NCI-H2196 treated with DMSO at 0.1 percent for 48 hours (cell line): Measurements from ENCODE around the gene PNPLA7.
"Not testable (repeated sequence)": the region's sequence is repeated elsewhere in the genome, so short reads cannot be mapped to it uniquely, and the experiment has no call there.

Source experiments
- DNase-seq: peaks from one replicate; lab custom pipeline; 2025; ENCODE audit not compliant: unreplicated experiment; lab: John Stamatoyannopoulos, UW

PNPLA7 gene

DNA sequence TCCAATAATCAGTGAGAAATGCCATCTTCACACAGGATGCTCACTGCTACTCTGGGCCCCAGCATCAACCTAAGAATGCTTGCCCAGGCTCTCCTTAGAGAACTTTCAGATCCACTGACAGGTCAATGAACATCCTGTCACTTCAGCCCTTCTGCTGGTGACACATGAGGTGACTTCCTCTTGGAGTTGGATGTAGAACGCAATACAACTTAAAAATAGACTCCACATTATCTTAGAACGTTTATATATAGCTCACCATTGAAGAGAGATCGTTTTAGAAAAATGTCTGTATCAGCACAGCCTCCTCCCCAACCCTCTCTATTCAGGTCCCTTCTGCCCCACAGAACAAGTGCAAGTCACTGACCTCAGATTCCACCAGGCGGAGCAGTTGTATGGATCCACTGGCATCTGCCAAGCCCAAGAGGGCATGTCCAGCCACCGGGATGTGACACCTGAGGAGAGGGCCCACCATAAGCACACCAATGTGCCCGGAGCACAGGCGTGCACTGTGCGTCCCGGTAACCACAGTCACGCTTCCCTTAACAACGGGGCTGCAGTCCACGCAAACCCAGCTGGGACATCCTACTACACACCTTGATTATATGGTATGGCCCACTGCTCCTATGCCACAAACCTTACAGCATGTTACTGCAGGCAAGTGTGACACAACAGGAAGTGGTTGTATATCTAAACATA lies 25.7 kb upstream of the PNPLA7 start:
- DNase-seq = no peak

DNA sequence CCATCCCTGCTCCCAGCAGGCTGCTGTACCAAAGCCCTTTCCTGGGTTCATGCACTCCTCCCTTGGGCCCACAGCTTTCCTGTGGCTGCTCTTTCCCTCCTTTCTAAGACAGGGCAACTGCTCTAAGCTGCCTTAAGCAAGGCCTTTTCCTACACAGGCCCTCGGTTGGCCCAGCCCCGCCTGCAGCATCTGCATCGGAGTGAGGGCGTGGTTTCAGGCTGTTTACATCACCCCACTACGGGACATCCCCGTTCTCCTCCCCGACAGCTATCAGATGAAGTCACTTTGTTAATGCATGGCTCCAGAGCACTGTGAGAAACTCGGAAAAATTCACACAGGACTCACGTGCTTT lies 25.1 kb upstream of the PNPLA7 start:
- no peak for DNase-seq

DNA sequence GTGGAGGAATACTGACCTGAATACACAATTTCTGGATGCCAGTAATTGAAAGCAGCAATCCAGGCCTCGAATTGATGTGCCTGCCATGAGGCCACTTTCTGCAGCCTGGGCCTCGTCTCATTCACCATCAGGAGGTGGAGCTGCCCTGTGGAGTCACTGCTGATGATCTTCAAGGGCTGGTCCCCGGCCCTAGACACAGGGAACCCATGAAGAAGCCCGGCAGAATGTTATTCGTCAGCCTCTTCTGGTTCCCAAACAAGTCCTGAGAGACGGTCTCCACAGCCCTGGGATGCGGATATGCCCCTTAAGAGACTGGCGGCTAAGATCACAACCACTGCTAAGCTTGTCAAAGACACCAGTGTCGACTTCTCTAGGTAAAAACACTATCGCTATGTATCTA lies 24.0 kb upstream of the PNPLA7 start:
- DNase-seq = no peak

DNA sequence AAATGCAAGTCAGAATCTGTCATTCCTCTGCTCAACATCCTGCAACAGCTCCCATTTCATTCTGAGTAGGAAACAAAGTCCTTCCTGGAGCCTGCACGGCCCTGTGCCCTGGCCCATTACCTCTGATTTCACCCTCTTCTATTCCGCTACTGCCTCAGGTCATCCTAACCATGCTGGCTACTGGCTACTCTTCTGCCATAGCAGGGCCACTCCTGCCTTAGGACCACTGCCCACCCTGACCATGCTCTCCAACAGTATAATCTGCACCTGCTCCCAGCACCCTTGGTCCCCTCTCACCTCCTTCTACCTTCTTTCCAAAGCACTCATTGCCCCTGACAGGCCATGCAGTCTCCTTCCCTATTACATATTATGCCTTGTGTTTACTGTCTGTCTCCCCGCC lies 20.4 kb upstream of the PNPLA7 start:
- no peak for DNase-seq

DNA sequence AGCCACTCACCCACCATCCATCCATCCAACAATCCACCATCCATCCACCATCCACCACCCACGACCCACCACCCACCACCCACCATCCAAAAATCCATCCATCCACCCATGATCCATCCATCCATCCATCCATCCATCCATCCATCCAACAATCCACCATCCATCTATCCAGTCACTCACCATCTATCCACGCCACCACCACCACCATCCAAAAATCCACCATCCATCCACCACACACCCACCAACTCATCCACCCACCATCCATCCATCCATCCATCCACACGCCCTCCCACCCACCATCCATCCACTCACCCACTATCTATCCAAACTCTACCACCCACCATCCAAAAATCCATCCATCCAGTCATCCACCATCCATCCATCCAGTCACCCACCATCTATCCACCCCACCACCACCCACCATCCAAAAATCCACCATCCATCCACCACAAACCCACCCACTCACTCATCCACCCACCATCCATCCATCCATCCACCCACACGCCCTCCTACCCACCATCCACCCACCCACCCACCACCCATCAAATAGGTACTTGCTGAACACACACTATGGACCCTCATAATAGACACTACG lies 19.5 kb upstream of the PNPLA7 start:
- DNase-seq = no peak

DNA sequence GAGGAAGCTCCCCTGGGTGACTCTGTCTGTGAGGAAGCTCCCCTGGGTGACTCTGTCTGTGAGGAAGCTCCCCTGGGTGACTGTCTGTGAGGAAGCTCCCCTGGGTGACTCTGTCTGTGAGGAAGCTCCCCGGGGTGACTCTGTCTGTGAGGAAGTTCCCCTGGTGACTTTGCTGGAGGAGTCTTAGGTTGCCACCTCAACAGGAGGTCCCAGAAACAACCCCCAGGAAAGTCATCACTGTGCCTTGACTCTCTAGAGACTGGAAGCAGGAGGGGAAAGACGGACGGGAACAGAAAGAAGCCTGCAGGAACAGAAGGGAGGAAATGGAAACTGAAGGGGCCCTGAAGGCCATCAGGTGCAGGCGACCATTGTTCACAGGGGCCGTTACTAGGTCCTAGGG lies 18.2 kb upstream of the PNPLA7 start:
- DNase-seq = not testable (repeated sequence)

DNA sequence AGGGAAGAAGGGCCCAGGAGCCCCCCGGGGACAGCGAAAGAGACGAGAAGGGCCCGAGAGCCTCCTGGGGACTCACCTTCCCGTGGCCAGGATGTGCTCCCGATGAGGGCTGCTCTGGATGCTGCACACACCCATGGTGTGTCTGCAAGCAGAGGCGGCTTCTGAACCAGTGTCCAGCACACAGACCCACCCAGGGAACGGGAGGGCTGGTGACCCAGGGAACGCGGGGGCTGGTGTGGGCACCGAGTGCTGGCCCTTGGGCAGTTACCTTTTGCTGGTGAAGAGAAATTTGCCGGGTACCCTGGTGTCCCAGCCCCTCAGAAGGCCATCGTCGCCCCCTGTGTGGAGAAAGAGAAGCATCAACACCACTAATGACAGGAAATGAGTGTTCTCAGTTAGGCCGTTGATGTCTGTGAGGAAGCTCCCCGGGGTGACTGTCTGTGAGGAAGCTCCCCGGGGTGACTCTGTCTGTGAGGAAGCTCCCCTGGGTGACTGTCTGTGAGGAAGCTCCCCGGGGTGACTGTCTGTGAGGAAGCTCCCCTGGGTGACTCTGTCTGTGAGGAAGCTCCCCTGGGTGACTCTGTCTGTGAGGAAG lies 14.7 kb upstream of the PNPLA7 start:
- no peak for DNase-seq

DNA sequence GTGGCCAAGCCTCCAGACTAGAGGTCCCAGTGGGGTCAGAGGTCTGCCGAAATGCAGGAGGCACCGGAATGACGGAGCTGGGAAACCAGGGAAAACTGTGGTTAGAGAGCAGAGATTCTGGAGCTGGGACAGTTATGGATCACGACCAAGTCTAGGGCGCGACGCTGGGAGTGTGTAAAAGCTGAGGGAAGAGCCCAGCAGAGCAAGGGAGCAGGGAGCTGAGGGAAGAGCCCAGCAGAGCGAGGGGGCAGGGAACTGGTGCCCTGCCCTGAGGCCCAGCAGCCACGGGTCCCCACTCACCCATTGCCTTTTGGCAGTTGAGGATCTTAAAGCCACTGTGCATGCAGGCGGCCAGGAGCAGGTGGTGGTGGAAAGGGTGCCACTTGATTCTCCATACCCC lies 13.9 kb upstream of the PNPLA7 start:
- DNase-seq = no peak

DNA sequence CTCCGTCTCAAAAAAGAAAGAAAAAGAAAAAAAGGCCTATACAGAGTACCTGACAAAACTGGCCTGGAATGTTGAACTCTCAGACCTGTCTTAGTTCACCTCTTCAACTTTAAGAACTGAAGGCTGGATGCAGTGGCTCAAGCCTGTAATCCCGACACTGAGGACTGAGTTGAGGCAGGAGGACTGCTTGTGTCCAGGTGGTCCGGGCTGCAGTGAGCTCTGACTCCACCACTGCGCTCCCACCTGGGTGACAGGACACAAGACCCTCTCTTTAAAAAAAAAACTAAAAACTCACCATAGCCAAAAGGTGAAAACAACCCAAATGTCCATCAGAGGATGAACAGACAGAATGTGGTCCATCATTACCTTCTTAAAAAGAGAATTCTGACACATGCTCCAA lies 7.9 kb upstream of the PNPLA7 start:
- DNase-seq = no peak

DNA sequence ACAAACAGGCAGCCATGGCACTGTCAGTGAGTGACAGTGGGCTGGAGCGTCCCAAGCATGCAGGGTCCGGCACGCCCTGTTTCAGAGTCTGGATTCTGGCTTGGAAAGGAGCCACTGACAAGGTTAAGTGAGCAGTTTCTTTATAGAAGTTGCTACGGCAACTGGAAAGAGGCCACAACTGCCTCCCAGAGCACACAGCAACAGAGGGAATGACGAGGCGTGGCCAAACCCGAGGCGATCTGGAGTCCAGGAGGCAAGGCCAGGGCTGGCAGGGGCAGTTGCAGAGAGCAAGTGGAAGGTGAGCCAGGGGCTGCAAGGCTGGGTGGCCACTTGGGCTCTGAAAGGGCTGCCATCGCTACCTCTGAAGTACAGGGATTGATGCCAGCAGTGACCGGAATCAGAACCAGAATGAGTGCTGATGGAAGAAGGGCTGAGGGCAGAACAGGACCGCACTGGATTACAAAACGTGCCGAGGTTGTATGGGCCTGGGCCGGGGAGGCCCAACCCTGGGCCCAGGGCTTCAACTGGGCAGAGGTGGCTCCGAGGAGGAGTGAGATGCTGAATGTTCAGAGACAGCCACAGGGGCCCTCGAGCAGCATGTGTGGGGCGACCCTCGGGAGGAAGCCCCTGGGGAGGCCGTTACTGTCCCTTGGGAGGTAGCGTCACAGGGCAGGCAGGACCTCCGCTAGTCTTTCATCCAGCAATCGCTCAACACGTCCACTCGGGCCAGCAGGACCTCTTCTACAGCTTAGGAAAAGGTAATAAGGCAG lies 6.1 kb upstream of the PNPLA7 start:
- DNase-seq = no peak

DNA sequence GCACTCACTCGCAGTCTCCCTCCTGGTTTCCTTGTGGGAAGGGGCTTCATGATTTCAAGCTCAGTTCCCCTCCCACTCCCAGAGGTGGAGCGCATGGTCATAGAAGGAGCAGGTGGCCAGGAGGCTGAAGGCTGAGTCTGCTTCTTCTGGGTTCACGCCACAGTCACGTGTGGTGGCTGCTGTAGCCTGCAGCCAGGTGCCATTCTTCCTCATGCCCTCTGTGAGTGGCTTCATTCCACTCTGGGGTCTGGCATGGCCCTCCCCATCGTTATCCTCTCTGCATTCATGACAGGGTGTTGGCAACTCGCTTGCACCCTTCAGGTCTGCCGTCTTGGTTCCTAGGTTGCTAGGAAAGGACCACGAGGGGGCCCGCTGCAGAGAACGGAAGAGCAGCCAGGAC lies 5.0 kb upstream of the PNPLA7 start:
- DNase-seq = no peak

DNA sequence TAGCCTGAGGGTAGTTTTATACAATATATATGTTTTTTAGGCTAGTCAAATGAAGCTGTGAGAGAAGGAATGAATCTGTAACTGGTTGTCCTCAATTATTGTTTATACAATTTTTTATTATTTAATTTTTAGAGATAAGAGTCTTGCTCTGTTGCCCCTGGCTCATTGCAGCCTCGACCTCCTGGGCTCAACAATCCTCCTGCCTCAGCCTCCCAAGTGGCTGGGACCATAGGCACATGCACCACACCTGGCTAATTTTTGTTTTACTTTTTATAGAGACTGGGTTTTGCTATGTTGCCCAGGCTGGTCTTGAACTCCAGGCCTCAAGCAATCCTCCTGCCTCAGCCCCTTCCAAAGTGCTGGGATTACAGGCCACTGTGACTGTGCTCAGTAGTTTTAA lies 4.1 kb upstream of the PNPLA7 start:
- no peak for DNase-seq

DNA sequence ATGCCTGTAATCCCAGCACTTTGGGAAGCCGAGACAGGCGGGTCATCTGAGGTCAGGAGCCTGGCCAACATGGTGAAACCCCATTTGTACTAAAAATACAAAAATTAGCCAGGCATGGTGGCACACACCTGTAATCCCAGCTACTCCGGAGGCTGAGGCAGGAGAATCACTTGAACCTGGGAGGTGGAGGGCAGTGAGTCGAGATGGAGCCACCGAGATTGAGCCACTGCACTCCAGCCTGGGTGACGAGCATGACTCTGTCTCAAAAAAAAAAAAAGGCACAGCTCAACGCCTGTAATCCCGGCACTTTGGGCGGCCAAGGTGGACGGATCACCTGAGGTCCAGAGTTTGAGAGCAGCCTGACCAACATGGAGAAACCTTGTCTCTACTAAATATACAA lies 3.5 kb upstream of the PNPLA7 start:
- DNase-seq = not testable (repeated sequence)

DNA sequence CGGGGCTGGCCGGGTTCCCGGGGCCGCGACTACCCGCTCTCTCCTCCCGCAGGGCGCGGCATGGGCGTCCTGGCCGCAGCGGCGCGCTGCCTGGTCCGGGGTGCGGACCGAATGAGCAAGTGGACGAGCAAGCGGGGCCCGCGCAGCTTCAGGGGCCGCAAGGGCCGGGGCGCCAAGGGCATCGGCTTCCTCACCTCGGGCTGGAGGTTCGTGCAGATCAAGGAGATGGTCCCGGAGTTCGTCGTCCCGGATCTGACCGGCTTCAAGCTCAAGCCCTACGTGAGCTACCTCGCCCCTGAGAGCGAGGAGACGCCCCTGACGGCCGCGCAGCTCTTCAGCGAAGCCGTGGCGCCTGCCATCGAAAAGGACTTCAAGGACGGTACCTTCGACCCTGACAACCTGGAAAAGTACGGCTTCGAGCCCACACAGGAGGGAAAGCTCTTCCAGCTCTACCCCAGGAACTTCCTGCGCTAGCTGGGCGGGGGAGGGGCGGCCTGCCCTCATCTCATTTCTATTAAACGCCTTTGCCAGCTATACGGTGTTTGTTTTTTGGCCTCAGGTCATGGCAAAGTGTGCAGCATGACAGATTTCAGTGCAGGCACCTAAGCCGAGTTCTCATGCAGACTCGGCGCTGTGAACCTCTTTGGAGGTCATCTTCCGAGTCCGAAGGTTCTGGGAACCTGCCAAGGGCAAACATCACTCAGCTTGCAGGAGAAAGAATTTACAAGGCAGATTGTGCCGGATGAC lies 2.0 kb upstream of the PNPLA7 start:
- no peak for DNase-seq

DNA sequence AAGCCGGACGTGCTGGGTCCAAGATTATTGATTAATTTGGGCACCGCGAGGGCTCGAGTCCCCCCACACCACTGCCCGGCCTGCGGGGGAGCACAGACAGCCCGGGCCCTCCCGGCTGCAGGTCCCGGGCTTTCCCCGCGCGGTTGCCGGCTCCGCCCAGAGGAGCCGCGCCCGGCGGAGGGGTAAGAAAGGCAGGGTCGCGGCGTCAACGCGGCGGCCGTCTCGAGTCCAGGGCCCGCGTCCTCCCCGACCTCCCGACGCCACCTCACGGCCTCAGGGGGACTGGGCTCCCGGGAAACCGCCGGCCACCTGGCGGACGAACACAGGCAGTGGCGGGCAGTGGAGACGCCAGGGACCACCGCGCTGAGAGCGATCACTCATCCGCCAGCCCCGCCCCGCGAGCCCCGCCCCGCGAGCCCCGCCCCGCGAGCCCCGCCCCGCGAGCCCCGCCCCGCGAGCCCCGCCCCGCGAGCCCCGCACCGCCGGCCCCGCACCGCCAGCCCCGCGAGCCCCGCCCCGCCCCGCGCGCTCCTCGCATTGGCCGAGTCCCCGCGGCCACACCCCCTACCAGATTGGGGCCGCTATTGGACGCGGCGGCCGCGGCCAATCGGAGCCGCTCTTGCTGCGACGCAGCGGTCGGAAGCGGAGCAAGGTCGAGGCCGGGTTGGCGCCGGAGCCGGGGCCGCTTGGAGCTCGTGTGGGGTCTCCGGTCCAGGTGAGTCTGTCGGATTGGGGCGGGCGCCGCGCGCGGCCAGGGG lies 1.2 kb upstream of the PNPLA7 start, which contains the start of gene MRPL41:
Gene MRPL41 (plus strand): TSS at position 616 of the 758 bp plus-strand sequence. CDS start 203 bp downstream, outside the sequence.
- DNase-seq = peak; percentile 83

DNA sequence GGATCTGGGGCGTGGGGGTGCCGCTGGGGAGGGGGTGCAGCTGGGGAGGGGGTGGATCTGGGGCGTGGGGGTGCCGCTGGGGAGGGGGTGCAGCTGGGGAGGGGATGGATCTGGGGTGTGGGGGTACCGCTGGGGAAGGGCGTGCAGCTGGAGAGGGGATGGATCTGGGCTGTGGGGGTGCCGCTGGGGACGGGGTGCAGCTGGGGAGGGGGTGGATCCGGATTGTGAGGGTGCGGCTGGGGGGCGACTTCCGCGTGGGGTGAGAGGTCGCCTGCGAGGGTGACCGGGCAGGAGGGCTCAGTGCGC lies 709 bp upstream of the PNPLA7 start:
- DNase-seq = not testable (repeated sequence)

DNA sequence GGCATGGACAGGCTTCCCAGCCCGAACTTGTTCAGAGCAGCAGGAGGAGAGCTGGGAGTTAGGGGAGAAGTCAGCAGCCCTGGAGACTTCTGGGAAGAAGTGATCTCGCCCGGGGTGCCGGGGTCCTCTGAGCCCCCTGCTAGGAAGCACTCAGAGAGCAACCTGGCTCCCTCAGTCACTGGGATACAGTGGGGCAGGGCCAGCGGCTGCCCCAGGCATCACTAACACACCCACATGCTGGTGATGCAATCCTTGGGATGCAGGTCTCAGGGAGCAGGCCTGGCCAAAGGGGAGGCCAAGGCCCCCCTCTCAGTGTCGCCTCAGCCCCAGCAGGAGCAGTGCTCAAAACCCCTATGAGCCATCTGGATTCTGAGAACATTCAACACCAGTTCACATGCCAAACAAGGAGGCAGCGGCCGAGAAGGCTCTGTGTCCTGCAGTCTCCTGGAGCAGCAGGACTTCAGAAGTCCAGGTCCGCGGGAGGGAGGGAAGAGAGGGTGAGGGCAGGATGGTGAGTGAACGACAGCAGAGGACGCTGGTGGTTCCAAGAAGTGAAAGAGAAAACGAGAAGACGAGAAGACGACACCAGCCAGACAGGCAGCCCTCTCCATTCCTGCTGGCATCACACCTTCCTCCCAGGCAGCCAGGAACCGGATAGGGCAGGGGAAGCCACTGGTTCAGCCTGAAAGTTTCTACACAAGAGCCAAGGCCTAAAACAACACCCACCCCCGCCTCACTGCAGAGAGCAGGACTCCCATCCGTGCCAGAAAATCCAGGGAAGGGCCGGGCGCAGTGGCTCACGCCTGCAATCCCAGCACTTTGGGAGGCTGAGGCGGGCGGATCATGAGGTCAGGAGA lies 2.3 kb downstream of the PNPLA7 start:
- DNase-seq = no peak

DNA sequence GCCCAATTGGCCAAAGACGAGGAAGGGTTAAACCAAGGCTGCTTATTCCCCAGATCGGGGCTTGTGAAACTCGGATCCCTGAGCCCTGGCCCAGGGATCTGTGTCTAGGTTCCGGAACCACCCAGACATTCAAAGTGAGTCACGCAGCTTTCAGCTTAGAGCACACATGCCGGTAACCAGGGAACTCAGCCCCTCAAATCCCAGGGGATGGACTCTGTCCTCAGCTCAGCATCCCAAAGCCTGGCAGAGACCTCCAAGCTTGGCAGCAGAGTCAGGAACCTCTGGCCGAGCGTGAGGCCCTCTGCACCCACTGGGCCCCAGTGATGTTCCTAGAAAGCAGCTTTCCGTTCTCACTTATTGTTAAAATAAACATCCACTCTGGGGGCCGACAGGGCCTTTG lies 5.1 kb downstream of the PNPLA7 start:
- no peak for DNase-seq

DNA sequence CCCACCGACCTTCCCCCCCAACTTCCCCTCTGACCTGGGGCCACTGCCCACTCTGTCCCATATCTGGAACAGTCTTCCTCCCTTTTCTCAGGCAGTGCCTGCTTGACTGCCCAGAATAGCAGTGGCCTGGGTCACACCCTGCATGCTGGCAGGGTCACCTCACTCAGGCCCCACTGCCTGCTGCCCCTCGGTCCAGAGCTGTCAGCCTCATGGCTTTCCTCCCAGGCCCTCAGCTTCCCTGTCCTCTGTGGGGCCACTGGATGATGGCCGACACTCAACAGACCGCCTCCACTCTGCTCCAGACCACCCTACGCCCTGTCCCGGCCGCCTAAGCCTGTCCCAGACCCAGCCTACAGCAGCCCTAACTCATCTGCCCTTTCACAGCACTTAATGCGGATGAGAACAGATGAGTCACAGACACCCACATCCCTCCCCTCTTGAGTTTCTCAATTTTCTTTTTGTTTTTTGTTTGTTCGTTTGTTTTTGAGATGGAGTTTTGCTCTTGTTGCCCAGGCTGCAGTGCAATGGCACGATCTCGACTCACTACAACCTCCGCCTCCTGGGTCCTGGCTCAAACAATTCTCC lies 5.9 kb downstream of the PNPLA7 start:
- no peak for DNase-seq
